Mesenchymal stem cell (in vitro differentiated cells and primary cell): ENCODE data around the gene TBXA2R.

ENCODE experiments used
- DNase-seq: peaks from one replicate; pipeline ENCODE4 v3.0.0-alpha.2; 2013
- H2AFZ ChIP-seq: one replicate; pipeline ENCODE4 v1.6.1; 2013; ENCODE audit warnings: low read depth, mild to moderate bottlenecking, control low read depth, inconsistent platforms, low read length, moderate library complexity
- H2AK5ac ChIP-seq: 2 replicates; pipeline ENCODE4 v1.6.1; 2013; ENCODE audit warnings: low read length, moderate library complexity, mild to moderate bottlenecking, inconsistent platforms; ENCODE audit not compliant: severe bottlenecking
- H2BK120ac ChIP-seq: one replicate; pipeline ENCODE4 v1.6.1; 2013; ENCODE audit warnings: low read depth, mild to moderate bottlenecking, inconsistent platforms, low read length, moderate library complexity
- H2BK12ac ChIP-seq, 2 experiments: one replicate each; pipeline ENCODE4 v1.6.1; 2013; ENCODE audit warnings: inconsistent platforms in 2 of 2, low read length in 2 of 2, mild to moderate bottlenecking in 2 of 2, moderate library complexity in 2 of 2, control low read depth in 1 of 2
- H2BK15ac ChIP-seq: one replicate; pipeline ENCODE4 v1.6.1; 2013; ENCODE audit warnings: mild to moderate bottlenecking, low read depth, inconsistent platforms; ENCODE audit not compliant: poor library complexity, severe bottlenecking
- H2BK5ac ChIP-seq: 2 replicates; pipeline ENCODE4 v1.6.1; 2013; ENCODE audit warnings: low read depth, mild to moderate bottlenecking, low read length, control low read depth, inconsistent platforms; ENCODE audit not compliant: poor library complexity, severe bottlenecking
- H3K14ac ChIP-seq, 2 experiments: one replicate each; pipeline ENCODE4 v1.6.1; 2013; ENCODE audit warnings: inconsistent platforms in 2 of 2, low read length in 2 of 2, control low read depth in 1 of 2, mild to moderate bottlenecking in 1 of 2, moderate library complexity in 1 of 2
- H3K18ac ChIP-seq, 2 experiments: one replicate each; pipeline ENCODE4 v1.6.1; 2013; ENCODE audit warnings: inconsistent platforms in 2 of 2, low read length in 2 of 2, control low read depth in 1 of 2, low read depth in 1 of 2, mild to moderate bottlenecking in 1 of 2
- H3K23ac ChIP-seq, 2 experiments: one replicate each; pipeline ENCODE4 v1.6.1; 2013; ENCODE audit warnings: inconsistent platforms in 2 of 2, low read length in 2 of 2, mild to moderate bottlenecking in 2 of 2, moderate library complexity in 2 of 2, control low read depth in 1 of 2
- H3K27ac ChIP-seq: 2 replicates; pipeline ENCODE4 v1.5.1; 2013; ENCODE audit warnings: mild to moderate bottlenecking, moderate library complexity, low read length, control low read depth, inconsistent platforms; ENCODE audit not compliant: poor library complexity, severe bottlenecking
- H3K27me3 ChIP-seq, 2 experiments: 2 replicates each; pipeline versions ENCODE4 v1.6.1 to v1.7.0; 2013; ENCODE audit warnings: low read length in 2 of 2, mild to moderate bottlenecking in 2 of 2, moderate library complexity in 2 of 2, control low read depth in 1 of 2, inconsistent platforms in 1 of 2; ENCODE audit not compliant: control insufficient read depth in 1 of 2, insufficient read depth in 1 of 2
- H3K36me3 ChIP-seq, 2 experiments: 2 replicates each; pipeline versions ENCODE4 v1.6.1 to v1.7.0; 2013; ENCODE audit warnings: low read length in 2 of 2, control low read depth in 1 of 2, inconsistent platforms in 1 of 2, low read depth in 1 of 2, mild to moderate bottlenecking in 1 of 2; ENCODE audit not compliant: insufficient read depth in 2 of 2, control insufficient read depth in 1 of 2
- H3K4ac ChIP-seq, 2 experiments: one replicate each; pipeline ENCODE4 v1.6.1; 2013; ENCODE audit warnings: inconsistent platforms in 2 of 2, low read length in 2 of 2, mild to moderate bottlenecking in 2 of 2, moderate library complexity in 2 of 2, control low read depth in 1 of 2, low read depth in 1 of 2
- H3K4me1 ChIP-seq: 2 replicates; pipeline ENCODE4 v1.6.1; 2013; ENCODE audit warnings: low read depth, low read length, control low read depth; ENCODE audit not compliant: control insufficient read depth, insufficient read depth
- H3K4me2 ChIP-seq: 2 replicates; pipeline ENCODE4 v1.6.1; 2013; ENCODE audit warnings: low read length, mild to moderate bottlenecking, inconsistent platforms; ENCODE audit not compliant: poor library complexity, severe bottlenecking
- H3K4me3 ChIP-seq, 2 experiments: 2 replicates each; pipeline versions ENCODE4 v1.5.1 to v1.7.0; 2013; ENCODE audit warnings: low read length in 2 of 2, mild to moderate bottlenecking in 2 of 2, control low read depth in 1 of 2, low read depth in 1 of 2; ENCODE audit not compliant: insufficient read depth in 1 of 2
- H3K79me1 ChIP-seq: replicated peaks from 2 replicates; pipeline ENCODE4 v1.6.1; 2013; ENCODE audit warnings: mild to moderate bottlenecking, control low read depth, low read length, inconsistent platforms; ENCODE audit not compliant: poor library complexity, severe bottlenecking
- H3K9ac ChIP-seq: 2 replicates; pipeline ENCODE4 v1.7.0; 2013; ENCODE audit warnings: mild to moderate bottlenecking, low read length, moderate library complexity
- H3K9me3 ChIP-seq: 2 replicates; pipeline ENCODE4 v1.7.0; 2013; ENCODE audit warnings: mild to moderate bottlenecking, low read length; ENCODE audit not compliant: control insufficient read depth
- H4K8ac ChIP-seq: one replicate; pipeline ENCODE4 v1.6.1; 2013; ENCODE audit warnings: inconsistent platforms, mild to moderate bottlenecking, low read length, moderate library complexity
- H4K91ac ChIP-seq: one replicate; pipeline ENCODE4 v1.6.1; 2013; ENCODE audit warnings: mild to moderate bottlenecking, low read length, inconsistent platforms
- WGBS: methylation state at CpG from one replicate; pipeline ENCODE4 v1.1.7; 2013; ENCODE audit warnings: mixed read lengths; 5-methylcytosine and 5-hydroxymethylcytosine counted together

The TBXA2R gene

GRCh38 chr19:3620817-3621547 lies 14.3 kb upstream of the TBXA2R start:
- H4K91ac ChIP-seq: no peak overlapping the region
- H3K79me1 ChIP-seq: peaks cover 29% of the 10 kb centered on the region
- H4K8ac ChIP-seq: no peak overlapping the region
- no peak overlapping the region for H3K9ac ChIP-seq
- no peak overlapping the region for H3K4ac ChIP-seq
- no peak overlapping the region for H2BK120ac ChIP-seq
- H2BK15ac ChIP-seq: no peak overlapping the region
- 93% methylated on average over 22 of the region's 24 CpGs for WGBS
- peaks cover 19% of the 10 kb centered on the region for H3K4me1 ChIP-seq
- no peak overlapping the region for H3K4me2 ChIP-seq
- H3K18ac ChIP-seq: no peak overlapping the region
- no peak overlapping the region for H3K14ac ChIP-seq
- no peaks in the 10 kb centered on the region for H3K9me3 ChIP-seq
- no peak overlapping the region for H2BK5ac ChIP-seq
- H3K27ac ChIP-seq: no peak overlapping the region
- no peak overlapping the region for H2AK5ac ChIP-seq
- no peak for DNase-seq
- no peaks in the 10 kb centered on the region for H3K27me3 ChIP-seq
- no peak overlapping the region for H2AFZ ChIP-seq
- peaks cover 39 to 77% of the 10 kb centered on the region in 2 experiments for H3K36me3 ChIP-seq
- no peak overlapping the region for H2BK12ac ChIP-seq
- H3K23ac ChIP-seq: no peak overlapping the region
- no peak overlapping the region for H3K4me3 ChIP-seq

- DNase-seq: no peak
- H2BK5ac ChIP-seq: no peak overlapping the region
- H2BK15ac ChIP-seq: no peak overlapping the region
- peaks cover 28% of the 10 kb centered on the region for H3K79me1 ChIP-seq
- H3K36me3 ChIP-seq: peaks cover 39 to 84% of the 10 kb centered on the region in 2 experiments
- no peaks in the 10 kb centered on the region for H3K9me3 ChIP-seq
- H3K18ac ChIP-seq: no peak overlapping the region
- no peak overlapping the region for H3K27ac ChIP-seq
- 94% methylated on average over 19 of the region's 19 CpGs for WGBS
- H2BK120ac ChIP-seq: no peak overlapping the region
- no peak overlapping the region for H2AK5ac ChIP-seq
- H3K23ac ChIP-seq: no peak overlapping the region
- H3K14ac ChIP-seq: no peak overlapping the region
- no peak overlapping the region for H4K8ac ChIP-seq
- no peak overlapping the region for H4K91ac ChIP-seq
- no peak overlapping the region for H3K4ac ChIP-seq
- H3K4me1 ChIP-seq: peaks cover 14% of the 10 kb centered on the region
- H3K27me3 ChIP-seq: no peaks in the 10 kb centered on the region
- no peak overlapping the region for H3K4me2 ChIP-seq
- no peak overlapping the region for H3K4me3 ChIP-seq
- no peak overlapping the region for H3K9ac ChIP-seq
- H2BK12ac ChIP-seq: no peak overlapping the region
- H2AFZ ChIP-seq: no peak overlapping the region
These were observed 13.6 kb upstream of the TBXA2R start for GRCh38 chr19:3620145-3620816.

- Histone ChIP-seq H2BK15ac (no peak overlapping the region), H4K8ac (no peak overlapping the region), H3K18ac (no peak overlapping the region)
These were observed 12.9 kb upstream of the TBXA2R start for GRCh38 chr19:3619631-3620012.

GRCh38 chr19:3618811-3619630 lies 12.3 kb upstream of the TBXA2R start:
- Histone ChIP-seq H2BK120ac (no peak overlapping the region), H3K4me2 (no peak overlapping the region), H4K8ac (no peak overlapping the region), H3K36me3 (peaks cover 39 to 92% of the 10 kb centered on the region in 2 experiments), H3K9me3 (no peaks in the 10 kb centered on the region), H3K4me3 (no peak overlapping the region), H2AK5ac (no peak overlapping the region), H3K4ac (no peak overlapping the region), H2AFZ (no peak overlapping the region), H3K14ac (no peak overlapping the region), H3K27ac (no peak overlapping the region), H3K4me1 (peaks cover 9% of the 10 kb centered on the region), H2BK12ac (no peak overlapping the region), H3K9ac (no peak overlapping the region), H3K23ac (no peak overlapping the region), H4K91ac (no peak overlapping the region), H2BK5ac (no peak overlapping the region), H2BK15ac (no peak overlapping the region), H3K27me3 (no peaks in the 10 kb centered on the region), H3K79me1 (peaks cover 26% of the 10 kb centered on the region), H3K18ac (no peak overlapping the region)
- 92% methylated on average over 31 of the region's 31 CpGs for WGBS
- no peak for DNase-seq

More at GRCh38 chr19:3619631-3620012, 12.9 kb upstream of the TBXA2R start:
- no peak for DNase-seq
- no peak overlapping the region for H2AK5ac ChIP-seq
- H3K27ac ChIP-seq: no peak overlapping the region
- H3K4me1 ChIP-seq: peaks cover 13% of the 10 kb centered on the region
- H3K9ac ChIP-seq: no peak overlapping the region
- peak overlapping the region; percentile 35 for H4K91ac ChIP-seq
- H3K9me3 ChIP-seq: no peaks in the 10 kb centered on the region
- peaks cover 30% of the 10 kb centered on the region for H3K79me1 ChIP-seq
- H3K4me2 ChIP-seq: no peak overlapping the region
- H3K14ac ChIP-seq: no peak overlapping the region
- H3K4me3 ChIP-seq: no peak overlapping the region
- H2BK5ac ChIP-seq: no peak overlapping the region
- no peak overlapping the region for H3K23ac ChIP-seq
- H2AFZ ChIP-seq: no peak overlapping the region
- H3K27me3 ChIP-seq: no peaks in the 10 kb centered on the region
- no peak overlapping the region for H2BK12ac ChIP-seq
- H2BK120ac ChIP-seq: no peak overlapping the region
- WGBS: 92% methylated on average over 16 of the region's 17 CpGs
- no peak overlapping the region for H3K4ac ChIP-seq
- H3K36me3 ChIP-seq: peaks cover 39 to 91% of the 10 kb centered on the region in 2 experiments
